Tibial nerve (tissue), 4 donors: ENCODE results near the gene CLEC18A. TPM values are rescaled to one million over a fixed set of nuclear protein-coding genes. Genes with fewer than 3 reads are reported as not detected.
A peak's percentile ranks its signal among the peaks of the same experiment; 100 is the strongest.

Experiments
- DNase-seq, 2 donors: peaks; one replicate each; pipeline ENCODE4 v3.0.0-alpha.2; 2019; ENCODE audit warnings: low spot score in 2 of 2
- H3K27ac ChIP-seq, 4 donors: fragments of 200-600 bp; sonication (generic) in 3 of 4; one replicate each; pipeline ENCODE4 v1.5.1; 2017 to 2019; ENCODE audit warnings: mild to moderate bottlenecking in 1 of 4
- H3K27me3 ChIP-seq, 2 donors: fragments of 200-600 bp; sonication (generic) in 1 of 2; one replicate each; pipeline versions ENCODE4 v1.5.1 to v1.6.0; 2017 to 2019
- H3K36me3 ChIP-seq, 3 donors: fragments of 200-600 bp; sonication (generic); one replicate each; pipeline ENCODE4 v1.5.1; 2018 to 2019
- H3K4me1 ChIP-seq, 4 donors: fragments of 200-600 bp; sonication (generic) in 3 of 4; one replicate each; pipeline ENCODE4 v1.5.1; 2017 to 2019
- H3K4me3 ChIP-seq, 4 donors: fragments of 200-600 bp; sonication (generic) in 3 of 4; one replicate each; pipeline ENCODE4 v1.5.1; 2017 to 2019; ENCODE audit warnings: mild to moderate bottlenecking in 1 of 4, moderate library complexity in 1 of 4
- H3K9me3 ChIP-seq, 4 donors: fragments of 200-600 bp; sonication (generic) in 3 of 4; one replicate each; pipeline ENCODE4 v1.5.1; 2017 to 2019
- EP300 ChIP-seq, 2 donors: sonication (generic); formaldehyde crosslinking; IDR thresholded peaks; one replicate each; pipeline ENCODE4 v1.6.1; 2017; ENCODE audit warnings: antibody characterized with exemption in 2 of 2, mild to moderate bottlenecking in 1 of 2
- POLR2A ChIP-seq, 2 donors: fragments of 450-650 bp; IDR thresholded peaks; one replicate each; pipeline ENCODE4 v1.6.1; 2017; ENCODE audit warnings: antibody characterized with exemption in 2 of 2, mild to moderate bottlenecking in 2 of 2, moderate library complexity in 2 of 2
- WGBS, 2 donors: methylation state at CpG; one replicate each; pipeline ENCODE4 v1.1.5; 2018; 5-methylcytosine and 5-hydroxymethylcytosine counted together
- total RNA-seq, 4 donors: library from RNA; depleted of rRNA; stranded (reverse); fragments of >200 nt; gene quantifications; one replicate each; pipeline ENCODE4 v1.1.0, GENCODE V29; 2016
- TF ChIP-seq, protein P1 (sequence below), 5 experiments: fragments of 200-600 bp in 3 of 5; fragments of 450-650 bp in 2 of 5; sonication (generic) in 3 of 5; IDR thresholded peaks; one replicate each; pipeline ENCODE4 v1.5.1; 2016 to 2019; ENCODE audit warnings: antibody characterized with exemption in 5 of 5, mild to moderate bottlenecking in 3 of 5, moderate library complexity in 2 of 5

The CLEC18A gene
- total RNA-seq, 4 donors from 2014 or later, result 1.2 to 2.4 (median 2.1) TPM; not detected in 1

DNA sequence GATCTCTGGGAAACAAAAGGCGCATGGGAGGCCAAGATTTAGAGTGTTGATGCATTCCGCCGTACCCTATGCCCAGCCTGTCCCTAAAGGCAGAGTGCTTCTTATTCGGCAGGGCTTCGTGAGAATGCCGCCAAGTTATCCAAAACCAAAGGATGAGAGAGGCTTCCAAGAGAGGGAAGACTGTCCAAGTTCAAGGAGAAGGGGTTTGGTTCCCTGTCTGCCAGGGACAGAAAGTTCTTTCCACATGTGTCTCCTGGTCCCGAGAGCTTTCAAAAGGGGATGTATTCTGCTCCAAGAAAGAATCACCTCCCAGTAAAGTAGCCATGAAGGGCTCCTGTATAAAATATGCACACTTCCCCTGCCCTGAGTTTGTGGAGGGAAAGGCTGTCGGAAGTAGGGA, 42.1 kb upstream of the CLEC18A start:
- H3K27ac ChIP-seq, result peak overlapping the region in 2 of 4 donors; percentile 13 to 75
- no peaks in the 10 kb centered on the region for H3K9me3 ChIP-seq
- no peak for TF ChIP-seq POLR2A (IDR thresholded peaks at IDR 0.05)
- peak in 1 of 2 donors; percentile 69 for TF ChIP-seq EP300 (IDR thresholded peaks at IDR 0.05)
- TF ChIP-seq, protein P1, sequence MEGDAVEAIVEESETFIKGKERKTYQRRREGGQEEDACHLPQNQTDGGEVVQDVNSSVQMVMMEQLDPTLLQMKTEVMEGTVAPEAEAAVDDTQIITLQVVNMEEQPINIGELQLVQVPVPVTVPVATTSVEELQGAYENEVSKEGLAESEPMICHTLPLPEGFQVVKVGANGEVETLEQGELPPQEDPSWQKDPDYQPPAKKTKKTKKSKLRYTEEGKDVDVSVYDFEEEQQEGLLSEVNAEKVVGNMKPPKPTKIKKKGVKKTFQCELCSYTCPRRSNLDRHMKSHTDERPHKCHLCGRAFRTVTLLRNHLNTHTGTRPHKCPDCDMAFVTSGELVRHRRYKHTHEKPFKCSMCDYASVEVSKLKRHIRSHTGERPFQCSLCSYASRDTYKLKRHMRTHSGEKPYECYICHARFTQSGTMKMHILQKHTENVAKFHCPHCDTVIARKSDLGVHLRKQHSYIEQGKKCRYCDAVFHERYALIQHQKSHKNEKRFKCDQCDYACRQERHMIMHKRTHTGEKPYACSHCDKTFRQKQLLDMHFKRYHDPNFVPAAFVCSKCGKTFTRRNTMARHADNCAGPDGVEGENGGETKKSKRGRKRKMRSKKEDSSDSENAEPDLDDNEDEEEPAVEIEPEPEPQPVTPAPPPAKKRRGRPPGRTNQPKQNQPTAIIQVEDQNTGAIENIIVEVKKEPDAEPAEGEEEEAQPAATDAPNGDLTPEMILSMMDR (IDR thresholded peaks at IDR 0.05), result no peak
- DNase-seq, result peak in 1 of 2 donors; percentile 41
- WGBS, 2 donors, result 91 to 93% methylated on average over 8 of the region's 8 CpGs
- peaks cover 0 to 25% (median 0%) of the 10 kb centered on the region in 4 donors for H3K4me1 ChIP-seq
- H3K36me3 ChIP-seq, result peaks cover 0 to 32% (median 0%) of the 10 kb centered on the region in 3 donors
- H3K4me3 ChIP-seq, result no peak overlapping the region
- H3K27me3 ChIP-seq, result no peaks in the 10 kb centered on the region

DNA sequence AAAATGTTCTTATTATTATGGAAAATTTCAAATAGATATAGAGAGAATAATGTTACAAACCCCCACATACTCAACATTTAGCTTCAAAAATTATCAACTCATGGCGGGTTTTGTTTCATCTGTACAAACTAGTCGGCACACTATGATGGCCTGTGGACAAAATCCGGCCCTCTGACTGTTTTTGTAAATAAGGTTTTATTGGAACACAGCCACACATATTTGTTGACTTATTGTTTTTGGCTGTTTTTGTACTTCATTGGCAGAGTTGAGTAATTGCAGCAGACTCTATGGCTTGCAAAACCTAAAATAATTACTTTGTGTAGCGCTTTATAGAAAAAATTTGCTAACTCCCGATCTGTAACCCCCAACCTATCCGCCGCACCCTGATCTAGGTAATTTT, 41.4 kb upstream of the CLEC18A start:
- Histone ChIP-seq H3K36me3 (peaks cover 0 to 32% (median 0%) of the 10 kb centered on the region in 3 donors), H3K27me3 (no peaks in the 10 kb centered on the region), H3K9me3 (no peaks in the 10 kb centered on the region), H3K27ac (peak overlapping the region in 1 of 4 donors; percentile 75), H3K4me3 (no peak overlapping the region), H3K4me1 (peaks cover 0 to 20% (median 0%) of the 10 kb centered on the region in 4 donors)
- DNase-seq, result no peak
- TF ChIP-seq EP300 (IDR thresholded peaks at IDR 0.05) (peak in 1 of 2 donors; percentile 46), POLR2A (IDR thresholded peaks at IDR 0.05) (no peak)
- WGBS, 2 donors, result 66 to 75% methylated on average over 7 of the region's 7 CpGs

DNA sequence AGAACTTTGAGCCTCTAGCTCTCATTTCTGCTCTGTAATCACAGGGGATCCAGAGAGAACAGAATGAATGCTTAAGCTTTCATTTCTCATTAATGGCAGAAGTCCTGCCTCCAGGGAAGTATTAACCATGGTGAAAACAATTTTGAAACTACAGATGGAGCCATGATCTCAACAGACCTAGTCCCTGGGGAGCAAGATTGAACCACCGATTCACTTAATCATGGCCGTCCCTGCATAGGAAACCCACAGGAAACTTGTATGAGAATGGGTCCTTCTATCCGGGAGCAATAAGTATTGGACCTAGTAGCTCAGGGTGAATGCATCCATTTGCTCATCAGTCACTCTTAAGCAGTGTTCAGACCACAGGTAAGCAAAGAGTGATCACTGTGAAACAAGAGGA, 40.2 kb upstream of the CLEC18A start:
- Histone ChIP-seq H3K27ac (no peak overlapping the region), H3K27me3 (no peaks in the 10 kb centered on the region), H3K4me1 (peaks cover 0 to 16% (median 0%) of the 10 kb centered on the region in 4 donors), H3K4me3 (no peak overlapping the region), H3K36me3 (peaks cover 0 to 32% (median 0%) of the 10 kb centered on the region in 3 donors), H3K9me3 (no peaks in the 10 kb centered on the region)
- 54 to 71% methylated on average over 3 of the region's 3 CpGs for WGBS, 2 donors
- DNase-seq, result no peak
- TF ChIP-seq EP300 (IDR thresholded peaks at IDR 0.05) (no peak), POLR2A (IDR thresholded peaks at IDR 0.05) (no peak)
- TF ChIP-seq, protein P1 (IDR thresholded peaks at IDR 0.05), result no peak

DNA sequence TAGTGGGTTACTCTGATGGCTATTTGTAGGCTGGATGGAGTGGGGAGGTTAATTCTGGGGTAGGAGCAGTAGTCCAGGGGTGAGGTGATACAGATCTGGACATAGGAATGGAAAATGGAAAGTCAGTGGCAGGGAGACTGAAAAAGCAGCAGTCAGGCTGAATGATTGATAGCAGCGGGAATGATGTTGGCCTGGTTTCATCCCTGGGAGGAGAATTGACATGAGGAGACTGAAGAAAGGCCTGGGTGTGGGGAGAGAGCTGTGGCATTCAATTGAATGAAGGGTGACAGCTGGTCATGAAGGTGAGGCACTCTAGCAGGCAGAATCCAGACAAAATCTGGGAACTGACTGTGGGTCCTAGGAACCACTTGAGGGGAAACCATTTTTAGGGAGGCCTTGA, 34.7 kb upstream of the CLEC18A start:
- Histone ChIP-seq H3K36me3 (peaks cover 0 to 6% (median 0%) of the 10 kb centered on the region in 3 donors), H3K27me3 (no peaks in the 10 kb centered on the region), H3K27ac (peak overlapping the region in 2 of 4 donors; percentile 80 to 84), H3K9me3 (no peaks in the 10 kb centered on the region), H3K4me3 (no peak overlapping the region), H3K4me1 (peaks cover 0 to 27% (median 4%) of the 10 kb centered on the region in 4 donors)
- no peak for DNase-seq
- TF ChIP-seq POLR2A (IDR thresholded peaks at IDR 0.05) (no peak), EP300 (IDR thresholded peaks at IDR 0.05) (no peak)
- TF ChIP-seq, protein P1 (IDR thresholded peaks at IDR 0.05), result no peak
- 68 to 89% methylated on average over 1 of the region's 1 CpG for WGBS, 2 donors

DNA sequence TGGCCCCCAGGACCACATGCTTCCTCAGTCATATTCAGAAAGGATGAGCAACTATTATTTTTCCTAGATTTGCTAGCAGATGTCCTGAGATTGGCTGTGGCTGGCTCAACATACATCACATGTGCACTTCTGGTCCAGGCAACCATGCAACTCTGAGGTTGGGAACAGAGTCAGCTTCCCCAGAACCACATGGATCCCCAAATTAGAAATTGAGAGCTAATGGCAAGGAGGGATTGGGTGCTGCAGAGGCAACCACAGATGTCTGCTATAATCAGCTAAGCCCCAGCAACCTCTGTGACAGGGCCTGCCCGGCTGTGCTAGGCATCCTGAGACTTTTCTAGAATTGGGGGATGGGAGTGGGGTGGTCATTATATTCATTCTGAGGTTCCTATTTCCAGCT, 33.8 kb upstream of the CLEC18A start:
- no peak for DNase-seq
- H3K4me1 ChIP-seq, result peaks cover 0 to 34% (median 4%) of the 10 kb centered on the region in 4 donors
- H3K27me3 ChIP-seq, result no peaks in the 10 kb centered on the region
- no peaks in the 10 kb centered on the region for H3K36me3 ChIP-seq
- peak overlapping the region; percentile 58 to 84 (median 74) for H3K27ac ChIP-seq
- no peak overlapping the region for H3K4me3 ChIP-seq
- no peaks in the 10 kb centered on the region for H3K9me3 ChIP-seq
- 71 to 75% methylated on average over 1 of the region's 1 CpG for WGBS, 2 donors
- no peak for TF ChIP-seq POLR2A (IDR thresholded peaks at IDR 0.05)
- no peak for TF ChIP-seq EP300 (IDR thresholded peaks at IDR 0.05)
- TF ChIP-seq, protein P1 (IDR thresholded peaks at IDR 0.05), result no peak
